Stimulated activated CD8-positive, alpha-beta memory T cell treated with anti-CD3 and anti-CD28 coated beads, Interleukin-4, amount 100 ng/mL, for 24 hours (primary cell): ENCODE measurements around the gene SRC.
"Not testable (repeated sequence)": the region's sequence is repeated elsewhere in the genome, so short reads cannot be mapped to it uniquely, and the experiment has no call there.

Source experiments
- DNase-seq: peaks from one replicate; pipeline ENCODE4 v3.0.0-alpha.2; 2020; ENCODE audit warnings: low read depth

SRC gene

GRCh38 chr20:37364013-37364926 is 18.3 kb downstream of the SRC start:
- no peak for DNase-seq

GRCh38 chr20:37364927-37365272 is 19.0 kb downstream of the SRC start:
- DNase-seq = no peak

GRCh38 chr20:37365760-37366638 is 20.1 kb downstream of the SRC start:
- no peak for DNase-seq

DNA sequence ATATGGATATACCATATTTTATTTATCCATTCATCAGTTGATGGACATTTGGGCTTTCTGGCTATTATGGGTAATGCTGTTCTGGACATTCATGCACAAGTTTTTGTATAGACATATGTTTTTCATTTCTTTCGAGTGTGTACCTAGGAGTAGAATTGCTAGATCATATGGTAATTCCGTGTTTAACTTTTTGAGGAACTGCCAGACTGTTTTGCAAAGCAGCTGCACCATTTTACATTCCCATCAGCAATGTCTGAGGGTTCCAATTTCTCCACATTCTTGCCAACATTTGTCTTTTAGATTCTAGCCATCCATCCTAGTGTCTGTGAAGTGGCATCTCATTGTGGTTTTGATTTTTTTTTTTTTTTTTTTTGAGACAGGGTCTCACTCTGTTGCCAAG is 20.8 kb downstream of the SRC start:
- DNase-seq = no peak

- DNase-seq = no peak
These were observed 23.9 kb downstream of the SRC start for GRCh38 chr20:37369846-37370245.

- DNase-seq = not testable (repeated sequence)
These were observed 25.9 kb downstream of the SRC start for GRCh38 chr20:37371845-37372244.

DNA sequence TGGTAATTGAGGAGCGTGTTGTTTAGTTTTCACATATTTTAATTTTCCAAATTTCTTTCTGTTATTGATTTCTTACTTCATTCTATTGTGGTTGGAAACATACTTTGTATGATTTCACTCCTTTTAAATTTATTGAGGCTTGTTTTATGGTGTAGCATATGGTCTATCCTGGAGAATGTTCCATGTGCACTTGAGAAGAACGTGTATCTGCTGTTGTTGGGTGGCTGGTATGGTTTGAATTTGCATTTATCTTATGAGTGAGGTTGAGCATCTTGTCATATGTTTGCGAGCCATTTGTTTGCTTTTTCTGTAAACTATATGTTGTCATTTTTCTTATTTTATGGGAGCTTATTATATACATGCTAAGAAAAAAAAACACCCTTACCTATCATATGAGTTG is 26.5 kb downstream of the SRC start:
- DNase-seq = no peak

DNA sequence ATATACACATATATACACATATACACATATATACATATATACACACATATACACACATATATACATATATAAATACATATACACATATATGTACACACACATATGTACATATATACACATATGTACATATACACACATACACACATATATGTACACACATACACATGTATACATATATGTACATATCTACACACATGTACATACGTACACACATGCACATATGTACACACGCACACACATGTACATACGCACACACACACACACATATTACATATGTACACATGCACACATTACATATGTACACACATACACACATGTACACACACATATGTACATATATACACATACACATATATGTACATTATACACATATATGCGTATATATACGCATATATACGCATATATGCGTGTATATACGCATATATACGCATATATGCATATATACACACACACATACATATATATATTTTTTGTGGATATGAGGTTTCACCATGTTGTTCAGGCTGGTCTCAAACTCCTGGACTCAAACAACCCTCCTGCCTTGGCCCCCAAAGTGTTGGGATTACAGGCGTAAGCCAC is 27.2 kb downstream of the SRC start:
- no peak for DNase-seq

GRCh38 chr20:37375227-37375626 is 29.3 kb downstream of the SRC start:
- no peak for DNase-seq

DNA sequence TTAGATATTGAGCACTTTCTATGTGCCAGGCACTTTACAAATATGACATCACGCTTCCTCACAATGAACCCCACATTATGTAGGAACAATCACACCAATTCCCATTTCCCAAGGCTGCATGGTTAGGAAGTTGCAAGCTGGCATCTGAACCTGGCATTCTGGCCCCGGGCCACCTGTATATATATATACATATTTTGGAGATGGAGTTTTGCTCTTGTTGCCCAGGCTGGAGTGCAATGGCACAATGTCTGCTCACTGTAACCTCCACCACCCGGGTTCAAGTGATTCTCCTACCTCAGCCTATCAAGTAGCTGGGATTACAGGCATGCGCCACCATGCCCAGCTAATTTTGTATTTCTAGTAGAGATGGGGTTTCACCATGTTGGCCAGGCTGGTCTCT is 30.4 kb downstream of the SRC start:
- DNase-seq = no peak

- no peak for DNase-seq
These were observed 30.9 kb downstream of the SRC start for GRCh38 chr20:37376791-37377190.

DNA sequence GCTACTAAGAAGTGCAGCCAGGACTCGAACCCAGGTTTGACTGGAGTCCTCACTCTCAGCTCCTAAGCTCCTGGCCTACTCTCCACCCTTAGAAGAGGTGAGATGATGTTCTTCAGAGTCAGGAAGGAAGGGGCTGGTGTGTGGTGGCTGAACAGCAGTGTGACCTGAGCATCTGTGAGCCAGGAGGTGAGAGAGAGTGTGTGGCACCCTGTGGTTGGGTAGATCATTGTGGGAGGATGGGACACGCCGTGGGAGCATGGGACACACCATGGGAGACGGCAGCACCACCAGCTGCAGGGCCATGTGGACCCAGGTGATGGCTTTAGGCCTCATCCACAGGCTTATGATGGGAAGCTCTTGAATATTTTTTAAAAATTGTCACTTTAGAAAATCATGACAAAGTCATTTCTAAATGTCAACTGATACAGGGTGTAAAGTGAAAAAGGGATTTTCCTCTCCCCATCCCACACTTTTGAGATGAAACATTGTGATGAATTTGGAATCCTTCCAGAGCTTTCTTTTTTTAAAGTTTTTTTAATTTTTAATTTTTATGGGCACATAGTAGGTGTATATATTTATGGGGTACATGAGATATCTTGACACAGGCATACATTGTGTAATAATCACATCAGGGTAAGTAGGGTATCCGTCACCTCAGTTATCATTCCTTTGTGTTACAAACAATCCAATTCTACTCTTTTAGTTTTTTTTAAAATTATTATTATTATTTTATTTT is 31.6 kb downstream of the SRC start:
- no peak for DNase-seq

GRCh38 chr20:37378420-37378784 is 32.5 kb downstream of the SRC start:
- no peak for DNase-seq

- no peak for DNase-seq
These were observed 33.1 kb downstream of the SRC start for GRCh38 chr20:37378785-37379598.

DNA sequence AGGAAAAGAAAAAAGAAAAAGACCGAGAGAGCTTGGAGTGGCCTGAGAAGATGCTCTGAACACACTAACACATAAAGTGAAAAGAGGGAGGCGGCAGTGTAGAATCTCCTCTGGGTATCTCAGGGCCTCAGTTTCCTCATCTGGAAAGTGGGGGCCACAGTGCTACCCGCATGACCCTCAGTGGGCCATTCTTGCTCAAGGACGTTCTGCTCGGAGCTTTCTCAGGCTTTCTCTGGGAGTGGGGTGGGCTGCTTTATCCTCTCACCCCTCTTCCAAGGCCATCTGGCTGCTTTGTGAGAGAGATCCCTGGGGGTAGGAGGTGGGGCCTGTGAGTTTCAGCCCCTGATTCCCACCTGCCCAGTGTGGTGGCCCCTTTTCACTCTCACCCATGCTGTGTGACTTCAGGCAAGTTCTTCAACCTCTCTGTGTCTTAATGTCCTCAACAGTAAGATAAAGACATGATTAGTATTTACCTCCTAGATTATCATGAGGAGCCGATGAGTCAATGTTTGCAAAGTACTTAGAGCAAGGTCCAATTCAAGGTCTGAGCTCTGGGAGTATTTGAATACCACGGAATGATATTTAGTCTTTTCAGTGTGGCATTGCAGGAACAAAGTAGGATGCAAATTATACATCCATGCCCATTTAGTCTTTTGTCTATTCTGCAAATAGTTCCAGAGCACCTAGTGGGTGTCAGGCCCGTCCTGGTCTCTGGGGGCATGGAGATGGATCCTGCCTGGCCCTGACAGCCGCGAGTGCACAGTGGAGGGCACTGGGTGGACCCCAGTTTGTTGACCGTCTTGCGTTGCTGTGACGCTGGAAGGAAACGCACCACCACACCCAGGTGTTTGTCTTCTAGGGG is 34.3 kb downstream of the SRC start:
- no peak for DNase-seq

DNA sequence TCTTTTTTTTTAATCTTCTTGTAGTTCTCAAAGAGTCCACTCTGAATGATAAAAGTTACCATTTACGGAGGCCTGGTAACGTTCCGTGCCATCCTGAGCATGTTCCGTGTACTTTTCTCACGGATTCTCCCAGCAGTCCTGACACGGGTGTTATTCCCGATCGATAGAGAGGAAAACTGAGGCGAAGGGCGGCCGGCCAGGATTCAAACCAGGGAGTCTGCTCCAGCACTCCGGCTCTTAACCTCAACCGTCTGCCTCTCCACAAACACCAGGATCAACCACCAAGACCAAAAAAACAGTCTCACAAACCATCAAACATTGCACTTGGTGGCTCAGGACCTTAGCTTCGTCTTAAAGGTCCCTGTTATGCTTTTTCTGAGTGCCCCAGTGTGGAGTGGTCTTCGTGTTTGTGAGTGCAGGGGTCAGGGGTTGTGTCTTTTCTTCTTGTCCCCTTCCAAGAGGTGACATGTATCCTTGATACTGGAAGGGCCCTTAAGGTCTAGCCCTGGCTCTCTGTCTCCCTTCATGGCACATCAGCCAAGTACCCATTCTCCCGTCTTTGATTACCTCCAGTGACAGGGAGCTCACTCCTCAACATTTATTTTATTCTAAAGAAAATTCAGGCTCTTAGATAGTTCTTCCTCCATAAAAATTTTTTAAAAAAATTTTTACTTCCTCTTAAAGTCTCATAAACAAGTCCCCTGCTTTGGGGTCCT is 35.1 kb downstream of the SRC start:
- DNase-seq = no peak

GRCh38 chr20:37381621-37382471 is 35.9 kb downstream of the SRC start:
- DNase-seq = no peak

DNA sequence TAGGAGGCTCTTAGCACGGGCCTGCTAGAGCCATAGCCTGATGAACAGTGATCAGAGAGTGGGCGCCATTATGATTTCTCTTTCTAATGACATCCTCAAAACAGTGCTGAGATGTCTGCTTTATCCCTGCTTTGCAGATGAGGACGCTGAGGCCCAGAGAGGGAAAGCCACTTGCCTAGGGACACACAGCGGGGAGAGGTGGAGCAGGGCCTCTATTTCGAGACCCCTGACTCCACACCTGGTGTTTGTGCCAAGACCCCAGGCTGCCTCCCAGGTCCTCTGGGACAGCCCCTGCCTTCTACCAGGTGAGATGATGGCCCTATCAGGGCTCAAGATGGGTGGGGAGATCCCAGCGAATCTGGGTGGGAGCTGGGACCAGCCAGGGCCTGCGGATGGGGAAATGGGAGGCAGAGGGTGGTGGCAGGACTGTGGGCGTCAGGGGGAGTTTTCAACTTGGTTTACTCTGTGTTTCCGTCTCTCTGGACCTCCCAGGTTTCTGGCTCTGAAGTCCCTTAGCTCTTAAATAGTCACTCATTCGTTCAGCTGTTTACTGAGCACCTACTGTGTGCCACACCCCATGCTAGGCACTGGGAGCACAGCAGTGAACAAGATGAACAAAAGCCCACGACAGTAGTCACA is 36.7 kb downstream of the SRC start:
- no peak for DNase-seq
